GM13976 (cell line): ENCODE data around the gene MCF2.

Experiments used
- DNase-seq: peaks from one replicate; pipeline ENCODE4 v3.0.0; 2012; ENCODE audit warnings: low spot score
- CTCF ChIP-seq: IDR thresholded peaks from 2 replicates; pipeline ENCODE4 v1.5.1; 2012; ENCODE audit warnings: borderline replicate concordance, mild to moderate bottlenecking; ENCODE audit not compliant: insufficient read depth; ENCODE audit errors: extremely low read depth, missing control alignments, control extremely low read depth
- in situ Hi-C: fragments of 300-500 bp; cut with MboI; formaldehyde crosslinking; loops from one replicate; pipeline ENCODE4 v1.12.0; 2022; ENCODE audit warnings: low sequenced_read_pairs, mixed read lengths, inconsistent platforms; ENCODE audit not compliant: unreplicated experiment

The MCF2 gene

DNA sequence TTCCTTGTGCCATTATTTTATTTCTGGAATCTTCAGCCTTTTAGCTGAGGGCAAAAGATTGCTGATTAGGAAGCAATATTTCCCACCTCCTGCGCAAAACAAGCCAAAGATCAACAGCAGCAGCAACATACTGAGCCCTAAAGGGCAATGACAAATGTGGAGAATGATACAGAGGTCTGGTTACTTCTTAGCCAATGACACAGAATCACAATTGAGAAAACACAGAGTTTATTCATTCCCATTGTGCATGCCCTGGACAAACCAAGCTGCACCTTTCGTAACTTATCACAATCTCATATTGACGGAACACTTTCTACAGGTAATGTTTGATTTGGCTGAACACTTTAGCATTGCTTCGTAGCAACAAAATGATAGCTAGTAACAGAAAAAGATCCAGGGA, 164.0 kb downstream of the MCF2 start:
- in situ Hi-C loops = no loop called here
- TF ChIP-seq CTCF = no peak
- no peak for DNase-seq

DNA sequence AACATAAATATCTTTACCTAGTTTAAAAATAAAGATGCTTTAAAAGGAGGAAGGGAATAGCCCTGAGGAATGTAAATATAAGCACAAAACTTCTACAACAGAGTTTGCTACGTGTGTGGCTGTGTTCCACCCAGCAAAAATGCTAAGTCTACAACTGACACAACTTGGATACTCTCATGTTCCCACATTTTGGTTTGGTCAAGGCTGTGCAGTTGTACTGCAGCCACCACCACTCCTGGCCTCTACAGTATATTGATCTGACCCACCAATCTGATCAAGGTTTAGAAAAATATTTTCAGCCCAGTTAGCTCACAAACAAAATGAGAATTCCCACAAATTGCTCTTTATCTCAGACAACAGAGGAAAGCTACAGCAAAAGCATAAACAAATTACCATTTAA, 165.3 kb downstream of the MCF2 start:
- no peak for DNase-seq
- TF ChIP-seq CTCF = no peak
- in situ Hi-C loops = no loop called here

- in situ Hi-C loops = no loop called here
- no peak for DNase-seq
- no peak for TF ChIP-seq CTCF
These were observed 168.8 kb downstream of the MCF2 start for GRCh38 chrX:139538907-139539790.

DNA sequence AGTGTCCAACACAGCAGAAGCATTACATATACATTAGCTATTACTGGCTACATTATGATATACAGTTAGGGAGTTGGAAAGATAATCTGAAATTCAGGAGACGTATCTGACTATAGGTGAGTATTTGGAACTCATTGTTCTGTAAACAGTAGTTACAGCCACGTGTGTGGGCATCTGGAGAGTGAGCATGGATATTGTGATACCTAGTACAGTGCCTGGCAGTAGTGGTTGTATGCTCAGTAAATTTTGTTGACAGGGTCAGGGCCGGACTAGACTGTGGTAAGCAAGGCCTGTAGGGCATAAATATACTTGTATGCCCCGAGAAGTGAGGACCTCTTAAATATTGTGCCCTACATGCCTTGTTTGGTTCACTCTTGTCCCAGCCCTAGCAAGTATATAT, 174.5 kb downstream of the MCF2 start:
- in situ Hi-C loops = no loop called here
- DNase-seq = no peak
- no peak for TF ChIP-seq CTCF

- no peak for TF ChIP-seq CTCF
- in situ Hi-C loops = no loop called here
These were observed 175.1 kb downstream of the MCF2 start for GRCh38 chrX:139532834-139533233.

More at GRCh38 chrX:139532834-139533233, 175.1 kb downstream of the MCF2 start:
- DNase-seq = no peak
